Cardiac muscle cell (in vitro differentiated cells and primary cell): ENCODE results near the gene TLCD2. TPM values are rescaled to one million over a fixed set of nuclear protein-coding genes. Genes with fewer than 3 reads are reported as not detected.
"Not testable (repeated sequence)": the region's sequence is repeated elsewhere in the genome, so short reads cannot be mapped to it uniquely, and the experiment has no call there.

Source experiments
- DNase-seq, 2 donors: peaks; one replicate each; pipeline versions ENCODE4 v3.0.0 to v3.0.0-alpha.2; 2010 to 2017; ENCODE audit warnings: low read depth in 1 of 2, low spot score in 1 of 2
- H3K27ac ChIP-seq: fragments of 200-600 bp; sonication (generic); 2 replicates; pipeline ENCODE4 v1.5.1; 2016
- H3K27me3 ChIP-seq: fragments of 200-600 bp; sonication (generic); 2 replicates; pipeline ENCODE4 v1.6.0; 2016; ENCODE audit warnings: control low read depth
- H3K36me3 ChIP-seq: fragments of 200-600 bp; sonication (generic); 2 replicates; pipeline ENCODE4 v1.5.1; 2016; ENCODE audit warnings: control low read depth
- H3K4me1 ChIP-seq: fragments of 200-600 bp; sonication (generic); 2 replicates; pipeline ENCODE4 v1.8.1; 2017; ENCODE audit warnings: low read depth, mild to moderate bottlenecking, mixed run types
- H3K4me3 ChIP-seq: fragments of 200-600 bp; sonication (generic); 2 replicates; pipeline ENCODE4 v1.5.1; 2016; ENCODE audit warnings: mild to moderate bottlenecking
- H3K9me3 ChIP-seq: fragments of 200-600 bp; sonication (generic); 2 replicates; pipeline ENCODE4 v1.5.1; 2017; ENCODE audit warnings: low read depth, mild to moderate bottlenecking, control low read depth
- polyA plus RNA-seq: library from polyadenylated mRNA; unstranded; fragments of >200 nt; fragmentation: Nextera tagmentation; extraction: Ambion mirVana; gene quantifications from 2 replicates; pipeline ENCODE4 v1.2.1, GENCODE V29; 2016
- total RNA-seq: library from RNA; depleted of rRNA; stranded (reverse); fragments of >200 nt; gene quantifications from 2 replicates; pipeline ENCODE4 v1.2.3, GENCODE V29; 2016
- TF ChIP-seq, protein P1 (sequence below): IDR thresholded peaks from 2 replicates; pipeline ENCODE4 v1.5.1; 2012; ENCODE audit warnings: low read depth, mild to moderate bottlenecking, low read length

Gene TLCD2
- total and polyA plus RNA-seq, 2 experiments from 2014 or later = 1.4 to 3.1 TPM

DNA sequence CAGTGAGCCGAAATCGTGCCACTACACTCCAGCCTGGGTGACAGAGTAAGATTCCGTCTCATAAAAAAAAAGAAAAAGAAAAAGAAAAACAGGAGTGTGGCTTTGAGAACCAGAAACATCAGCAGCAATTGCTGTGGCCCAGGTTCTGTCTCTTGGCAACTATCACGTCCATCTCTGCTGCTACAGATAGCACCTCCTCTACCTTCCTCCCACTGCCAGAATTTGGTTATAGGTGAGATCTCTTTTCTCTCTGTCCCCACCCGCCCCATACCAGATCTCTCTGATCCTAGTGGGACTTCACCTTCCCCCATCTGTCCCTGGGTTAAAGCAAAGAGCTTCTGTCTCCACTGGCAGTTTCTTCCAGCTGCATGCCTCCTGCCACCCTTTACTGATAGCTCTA is 3.1 kb downstream of the TLCD2 start:
- Histone ChIP-seq H3K4me3 (no peak overlapping the region), H3K9me3 (no peaks in the 10 kb centered on the region), H3K36me3 (no peaks in the 10 kb centered on the region), H3K27me3 (no peaks in the 10 kb centered on the region), H3K27ac (no peak overlapping the region), H3K4me1 (no peaks in the 10 kb centered on the region)
- TF ChIP-seq, protein P1, sequence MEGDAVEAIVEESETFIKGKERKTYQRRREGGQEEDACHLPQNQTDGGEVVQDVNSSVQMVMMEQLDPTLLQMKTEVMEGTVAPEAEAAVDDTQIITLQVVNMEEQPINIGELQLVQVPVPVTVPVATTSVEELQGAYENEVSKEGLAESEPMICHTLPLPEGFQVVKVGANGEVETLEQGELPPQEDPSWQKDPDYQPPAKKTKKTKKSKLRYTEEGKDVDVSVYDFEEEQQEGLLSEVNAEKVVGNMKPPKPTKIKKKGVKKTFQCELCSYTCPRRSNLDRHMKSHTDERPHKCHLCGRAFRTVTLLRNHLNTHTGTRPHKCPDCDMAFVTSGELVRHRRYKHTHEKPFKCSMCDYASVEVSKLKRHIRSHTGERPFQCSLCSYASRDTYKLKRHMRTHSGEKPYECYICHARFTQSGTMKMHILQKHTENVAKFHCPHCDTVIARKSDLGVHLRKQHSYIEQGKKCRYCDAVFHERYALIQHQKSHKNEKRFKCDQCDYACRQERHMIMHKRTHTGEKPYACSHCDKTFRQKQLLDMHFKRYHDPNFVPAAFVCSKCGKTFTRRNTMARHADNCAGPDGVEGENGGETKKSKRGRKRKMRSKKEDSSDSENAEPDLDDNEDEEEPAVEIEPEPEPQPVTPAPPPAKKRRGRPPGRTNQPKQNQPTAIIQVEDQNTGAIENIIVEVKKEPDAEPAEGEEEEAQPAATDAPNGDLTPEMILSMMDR = no peak
- no peak for DNase-seq

DNA sequence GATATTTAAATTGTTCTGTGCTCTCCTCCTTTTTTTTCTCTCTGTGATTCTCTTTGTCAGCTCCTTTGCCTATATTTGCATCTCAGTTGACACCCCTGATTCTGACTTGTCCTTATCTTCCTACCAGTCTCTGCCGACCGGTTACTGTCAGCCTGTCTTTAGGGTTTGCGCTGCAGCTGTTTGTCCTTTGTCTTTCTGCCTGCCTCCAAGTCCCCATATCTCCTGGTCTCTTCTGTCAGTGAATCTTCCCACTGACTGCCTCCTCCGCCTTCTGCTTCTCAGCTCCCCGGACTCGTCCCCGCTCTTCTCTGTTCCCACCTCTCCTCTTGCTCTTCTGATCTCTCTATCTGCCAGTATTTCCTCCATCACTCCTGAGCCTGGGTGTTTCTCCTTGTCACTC is 5.2 kb downstream of the TLCD2 start:
- Histone ChIP-seq H3K27ac (no peak overlapping the region), H3K4me3 (no peak overlapping the region), H3K27me3 (no peaks in the 10 kb centered on the region), H3K4me1 (no peaks in the 10 kb centered on the region), H3K36me3 (no peaks in the 10 kb centered on the region), H3K9me3 (no peaks in the 10 kb centered on the region)
- TF ChIP-seq, protein P1 = no peak
- DNase-seq = no peak

DNA sequence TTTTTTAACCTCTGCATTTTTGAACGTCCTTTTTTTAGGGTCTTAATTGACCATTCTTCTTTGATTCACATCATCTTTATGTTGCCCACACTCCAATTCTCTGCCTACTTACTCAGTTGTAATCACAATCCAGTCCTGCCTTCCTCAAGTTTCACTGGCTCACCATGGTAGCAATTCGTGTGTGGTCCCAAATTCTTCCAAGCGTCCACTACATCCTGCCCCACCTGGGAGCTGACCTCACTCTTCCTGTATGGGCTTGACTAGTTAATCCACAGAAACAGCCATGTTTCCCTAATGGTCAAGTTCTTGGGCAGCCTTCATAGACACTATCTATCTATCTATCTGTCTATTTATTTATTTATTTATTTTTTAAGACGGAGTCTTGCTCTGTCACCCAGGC is 7.1 kb downstream of the TLCD2 start:
- no peak for DNase-seq
- H3K27me3 ChIP-seq = no peaks in the 10 kb centered on the region
- H3K9me3 ChIP-seq = no peaks in the 10 kb centered on the region
- TF ChIP-seq, protein P1 = no peak
- H3K4me1 ChIP-seq = no peaks in the 10 kb centered on the region
- no peak overlapping the region for H3K4me3 ChIP-seq
- no peak overlapping the region for H3K27ac ChIP-seq
- H3K36me3 ChIP-seq = no peaks in the 10 kb centered on the region

DNA sequence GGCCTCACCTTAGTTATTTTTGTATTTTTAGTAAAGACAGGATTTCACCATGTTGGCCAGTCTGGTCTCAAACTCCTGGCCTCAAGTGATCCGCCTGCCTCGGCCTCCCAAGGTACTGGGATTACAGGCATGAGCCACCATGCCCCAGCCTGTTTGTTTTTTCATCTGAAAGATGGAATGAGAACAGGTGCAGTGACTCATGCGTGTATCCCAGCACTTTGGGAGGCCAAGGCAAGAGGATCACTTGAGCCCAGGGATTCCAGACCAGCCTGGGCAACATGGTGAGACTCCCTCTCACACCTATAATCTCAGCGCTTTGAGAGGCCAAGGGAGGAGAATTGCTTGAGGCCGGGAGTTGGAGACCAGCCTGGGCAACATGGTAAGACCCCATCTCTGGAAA is 10.3 kb downstream of the TLCD2 start:
- not testable (repeated sequence) for H3K9me3 ChIP-seq, H3K4me3 ChIP-seq, H3K27ac ChIP-seq, H3K4me1 ChIP-seq, H3K27me3 ChIP-seq, H3K36me3 ChIP-seq, DNase-seq

DNA sequence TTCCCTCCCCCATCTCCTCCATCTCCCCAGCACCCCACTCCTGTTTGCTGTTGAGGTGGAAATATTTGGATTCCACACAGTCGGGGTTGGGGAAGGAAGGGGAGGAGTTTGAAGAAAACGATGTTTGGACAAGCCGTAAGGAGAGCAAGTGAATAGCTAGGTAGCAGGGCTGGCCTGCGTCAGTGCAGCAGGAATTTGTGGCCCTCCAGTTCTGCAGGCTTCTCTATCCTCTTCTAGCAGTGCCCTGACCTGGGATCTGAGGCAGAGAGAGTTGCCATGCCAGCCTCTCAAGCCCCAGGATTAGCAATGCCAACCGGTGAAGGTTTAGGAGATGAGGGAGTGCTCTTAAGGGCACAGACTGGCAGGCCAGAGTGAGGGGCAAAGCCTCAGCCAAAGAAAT is 12.5 kb downstream of the TLCD2 start:
- no peaks in the 10 kb centered on the region for H3K4me1 ChIP-seq
- no peaks in the 10 kb centered on the region for H3K27me3 ChIP-seq
- no peak overlapping the region for H3K4me3 ChIP-seq
- TF ChIP-seq, protein P1 = no peak
- no peak overlapping the region for H3K27ac ChIP-seq
- no peaks in the 10 kb centered on the region for H3K9me3 ChIP-seq
- no peaks in the 10 kb centered on the region for H3K36me3 ChIP-seq
- no peak for DNase-seq

DNA sequence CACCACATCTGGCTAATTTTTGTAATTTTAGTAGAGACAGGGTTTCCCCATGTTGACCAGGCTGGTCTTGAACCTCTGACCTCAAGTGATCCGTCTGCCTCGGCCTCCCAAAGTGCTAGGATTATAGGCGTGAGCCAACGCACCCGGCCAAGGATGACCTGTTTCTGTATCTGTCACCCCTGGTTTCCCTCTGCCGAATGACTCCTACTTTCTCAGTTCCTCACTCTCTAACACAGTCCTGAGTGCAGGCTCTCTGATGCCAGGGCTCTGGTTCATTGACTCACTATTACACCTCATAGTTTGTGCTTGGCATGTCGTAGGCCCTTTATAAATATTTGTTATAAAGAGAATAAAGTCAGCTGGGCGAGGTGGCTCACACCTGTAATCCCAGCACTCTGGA is 14.8 kb downstream of the TLCD2 start:
- Histone ChIP-seq H3K9me3 (no peaks in the 10 kb centered on the region), H3K27me3 (no peaks in the 10 kb centered on the region), H3K27ac (no peak overlapping the region), H3K4me3 (no peak overlapping the region), H3K4me1 (no peaks in the 10 kb centered on the region), H3K36me3 (no peaks in the 10 kb centered on the region)
- no peak for DNase-seq
- TF ChIP-seq, protein P1 = no peak
